Endothelial cell of umbilical vein (primary cell): ENCODE results near the gene NAV3. TPM values are rescaled to one million over a fixed set of nuclear protein-coding genes. Genes with fewer than 3 reads are reported as not detected.

ENCODE experiments used
- BruUV-seq: library from RNA; stranded (reverse); fragments of 400-500 nt; replicated peaks from 2 replicates; lab custom pipeline; 2021; lab: Mats Ljungman, UMichigan
- CTCF ChIA-PET: fragments of 300-600, 350-600 bp; sonication (Branson Sonifier 250); formaldehyde crosslinking; loops from one replicate; lab custom pipeline; 2021; ENCODE audit warnings: antibody characterized with exemption, inconsistent platforms; lab: Charles Lee
- POLR2A ChIA-PET: fragments of 300-600, 350-600 bp; sonication (Branson Sonifier 250); formaldehyde crosslinking; loops from one replicate; lab custom pipeline; 2021; ENCODE audit warnings: antibody characterized with exemption, inconsistent platforms; lab: Charles Lee
- DNase-seq: peaks from one replicate; pipeline ENCODE4 v3.0.0-alpha.2; 2011; ENCODE audit warnings: low read depth, low spot score
- FAIRE-seq: peaks from 2 replicates; lab custom pipeline; 2011; peaks lifted over from hg19 to GRCh38; lab: Jason Lieb, UNC
- H2AFZ ChIP-seq: 2 replicates; pipeline ENCODE4 v1.6.0; 2012; ENCODE audit warnings: low read depth, low read length, control low read depth, inconsistent platforms
- H3K27ac ChIP-seq: 2 replicates; pipeline ENCODE4 v1.5.1; 2011; ENCODE audit warnings: low read depth, mild to moderate bottlenecking, control low read depth, low read length, moderate library complexity; ENCODE audit not compliant: insufficient read depth
- H3K27me3 ChIP-seq, 2 experiments: 2 replicates each; pipeline versions ENCODE4 v1.6.0 to v1.6.1; 2011; ENCODE audit warnings: low read length in 2 of 2, mixed read lengths in 1 of 2; ENCODE audit not compliant: control insufficient read depth in 2 of 2, insufficient read depth in 2 of 2
- H3K36me3 ChIP-seq, 2 experiments: 2 replicates in 1 of 2; 3 replicates in 1 of 2; pipeline ENCODE4 v1.5.1; 2011; ENCODE audit warnings: low read length in 2 of 2, mild to moderate bottlenecking in 1 of 2, moderate library complexity in 1 of 2; ENCODE audit not compliant: control insufficient read depth in 2 of 2, insufficient read depth in 2 of 2; ENCODE audit errors: extremely low read depth in 1 of 2
- H3K4me1 ChIP-seq: 3 replicates; pipeline ENCODE4 v1.5.1; 2011; ENCODE audit warnings: mild to moderate bottlenecking, low read length; ENCODE audit not compliant: control insufficient read depth, insufficient read depth; ENCODE audit errors: extremely low read depth
- H3K4me2 ChIP-seq: 2 replicates; pipeline ENCODE4 v1.6.1; 2011; ENCODE audit warnings: low read length, control low read depth, mixed read lengths; ENCODE audit not compliant: insufficient read depth
- H3K4me3 ChIP-seq, 3 experiments: fragments of 200-600 bp in 1 of 3; sonication (generic), shearing (Covaris generic) in 1 of 3; replicated peaks in 1 of 3; 2 replicates each; pipeline ENCODE4 v1.5.1; 2011 to 2016; ENCODE audit warnings: control low read depth in 3 of 3, low read length in 3 of 3, mild to moderate bottlenecking in 2 of 3, inconsistent platforms in 1 of 3, low read depth in 1 of 3, moderate library complexity in 1 of 3; ENCODE audit not compliant: insufficient read depth in 1 of 3
- H3K79me2 ChIP-seq: 2 replicates; pipeline ENCODE4 v1.6.0; 2012; ENCODE audit warnings: low read length, inconsistent platforms; ENCODE audit not compliant: control insufficient read depth, insufficient read depth
- H3K9ac ChIP-seq: replicated peaks from 2 replicates; pipeline ENCODE3; 2011; ENCODE audit warnings: low read length, control low read depth; ENCODE audit not compliant: insufficient read depth; ENCODE audit errors: extremely low read depth
- H3K9me1 ChIP-seq: replicated peaks from 3 replicates; pipeline ENCODE4 v1.6.0; 2011; ENCODE audit warnings: mild to moderate bottlenecking, low read length; ENCODE audit not compliant: control insufficient read depth, insufficient read depth; ENCODE audit errors: extremely low read depth
- H3K9me3 ChIP-seq: replicated peaks from 2 replicates; pipeline ENCODE4 v1.5.1; 2012; ENCODE audit warnings: low read length, inconsistent platforms; ENCODE audit not compliant: control insufficient read depth, insufficient read depth
- H4K20me1 ChIP-seq: replicated peaks from 2 replicates; pipeline ENCODE3; 2011; ENCODE audit warnings: mild to moderate bottlenecking, low read length; ENCODE audit not compliant: control insufficient read depth, insufficient read depth; ENCODE audit errors: extremely low read depth
- EZH2 ChIP-seq: IDR thresholded peaks from 2 replicates; pipeline ENCODE4 v1.6.1; 2012; ENCODE audit warnings: borderline replicate concordance, low read depth, mild to moderate bottlenecking, moderate library complexity, low read length, inconsistent platforms; ENCODE audit not compliant: severe bottlenecking
- FOS ChIP-seq: IDR thresholded peaks from 2 replicates; pipeline ENCODE4 v1.6.1; 2011; ENCODE audit warnings: mild to moderate bottlenecking, low read length, moderate library complexity, borderline replicate concordance; ENCODE audit not compliant: insufficient read depth
- GATA2 ChIP-seq: IDR thresholded peaks from 2 replicates; pipeline ENCODE4 v1.7.0; 2011; ENCODE audit warnings: low read depth, mild to moderate bottlenecking, moderate library complexity, mixed read lengths, low read length; ENCODE audit not compliant: insufficient read length, insufficient read depth
- JUN ChIP-seq: IDR thresholded peaks from 2 replicates; pipeline ENCODE4 v1.6.1; 2011; ENCODE audit warnings: borderline replicate concordance, low read depth; ENCODE audit not compliant: insufficient read length, insufficient read depth
- MYC ChIP-seq: IDR thresholded peaks from one replicate; pipeline ENCODE4 v1.6.1; 2011; ENCODE audit warnings: mild to moderate bottlenecking, low read depth, low read length
- POLR2A ChIP-seq: IDR thresholded peaks from 2 replicates; pipeline ENCODE4 v1.6.1; 2012; ENCODE audit warnings: low read depth, mild to moderate bottlenecking, control low read depth, low read length
- POLR2AphosphoS5 ChIP-seq: IDR thresholded peaks from 2 replicates; pipeline ENCODE4 v1.6.1; 2012; ENCODE audit warnings: low read depth, mild to moderate bottlenecking, control low read depth, low read length, moderate library complexity; ENCODE audit not compliant: insufficient read depth
- dilution Hi-C: fragments of 300-500 bp; cut with MboI; formaldehyde crosslinking; loops from one replicate; pipeline ENCODE4 v1.15.0; 2019; ENCODE audit warnings: low sequenced_read_pairs; ENCODE audit not compliant: extremely low pct_ligation_motif_present
- intact Hi-C: fragments of 100-400 bp; cut with micrococcal nuclease; formaldehyde crosslinking; loops from one replicate; pipeline ENCODE4 v1.10.0; 2022
- polyA plus RNA-seq, 4 experiments: library from polyadenylated mRNA; depleted of rRNA in 3 of 4; stranded (reverse) in 3 of 4; unstranded in 1 of 4; fragments of >200 nt; gene quantifications; 2 replicates each; pipeline versions ENCODE4 v1.2.1 to v1.2.3, GENCODE V29; 2011 to 2012; ENCODE audit warnings: missing spikeins in 1 of 4
- total RNA-seq: library from RNA; stranded (reverse); gene quantifications from 2 replicates; pipeline ENCODE4 v1.2.3, GENCODE V29; 2021
- TF ChIP-seq, protein P1 (sequence below), 2 donors: IDR thresholded peaks; 1 replicate in 1 of 2; 2 replicates in 1 of 2; pipeline ENCODE4 v1.5.1; 2011; ENCODE audit warnings: low read length in 2 of 2, mild to moderate bottlenecking in 2 of 2, moderate library complexity in 2 of 2, control low read depth in 1 of 2, inconsistent platforms in 1 of 2, low read depth in 1 of 2; ENCODE audit not compliant: insufficient read depth in 1 of 2; ENCODE audit errors: extremely low read depth in 1 of 2
- TF ChIP-seq, protein P2 (sequence below): IDR thresholded peaks from 2 replicates; pipeline ENCODE4 v1.6.1; 2011; ENCODE audit not compliant: insufficient read depth, insufficient read length

NAV3 gene
- total and polyA plus RNA-seq, 2 donors (not counting 3 experiments of a cell fraction or from before 2014, with no cell fraction given), result 6.7 to 40.1 TPM

DNA sequence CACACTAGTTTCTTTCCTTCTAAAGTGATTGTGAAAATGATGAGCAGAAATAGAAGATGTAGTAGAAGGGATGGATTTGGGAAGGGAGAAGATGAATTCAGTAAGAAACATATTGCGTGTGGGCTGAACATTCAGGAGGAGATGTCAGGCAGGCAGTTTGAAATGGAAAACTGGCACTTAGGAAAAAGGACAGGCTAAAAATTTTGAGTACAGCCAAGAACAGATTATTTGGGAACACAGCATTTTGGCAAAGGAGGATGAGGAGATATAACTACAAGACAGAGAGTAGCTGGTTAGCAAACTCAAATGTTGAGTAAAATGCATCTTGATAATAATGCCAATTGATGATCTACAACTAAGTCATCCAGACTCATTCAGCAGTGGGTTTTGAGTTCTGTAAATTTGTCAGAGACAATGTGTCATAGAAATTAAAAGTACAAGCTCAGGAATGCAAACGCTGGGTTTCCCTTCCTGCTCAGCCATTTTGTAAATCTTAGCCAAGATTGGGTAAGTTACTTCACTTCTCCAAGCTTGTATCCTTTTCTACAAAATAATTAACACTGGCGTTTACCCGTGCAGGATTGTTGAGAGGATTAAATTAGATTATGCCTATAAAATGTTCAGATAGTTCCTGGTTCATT, 255.0 kb downstream of the NAV3 start:
- H3K27ac ChIP-seq, result no peak overlapping the region
- no TSS peak for BruUV-seq
- dilution Hi-C loops, result no loop called here
- TF ChIP-seq POLR2AphosphoS5 (no peak), MYC (no peak), GATA2 (no peak), JUN (no peak), EZH2 (no peak), FOS (no peak), POLR2A (no peak)
- TF ChIP-seq, protein P1, sequence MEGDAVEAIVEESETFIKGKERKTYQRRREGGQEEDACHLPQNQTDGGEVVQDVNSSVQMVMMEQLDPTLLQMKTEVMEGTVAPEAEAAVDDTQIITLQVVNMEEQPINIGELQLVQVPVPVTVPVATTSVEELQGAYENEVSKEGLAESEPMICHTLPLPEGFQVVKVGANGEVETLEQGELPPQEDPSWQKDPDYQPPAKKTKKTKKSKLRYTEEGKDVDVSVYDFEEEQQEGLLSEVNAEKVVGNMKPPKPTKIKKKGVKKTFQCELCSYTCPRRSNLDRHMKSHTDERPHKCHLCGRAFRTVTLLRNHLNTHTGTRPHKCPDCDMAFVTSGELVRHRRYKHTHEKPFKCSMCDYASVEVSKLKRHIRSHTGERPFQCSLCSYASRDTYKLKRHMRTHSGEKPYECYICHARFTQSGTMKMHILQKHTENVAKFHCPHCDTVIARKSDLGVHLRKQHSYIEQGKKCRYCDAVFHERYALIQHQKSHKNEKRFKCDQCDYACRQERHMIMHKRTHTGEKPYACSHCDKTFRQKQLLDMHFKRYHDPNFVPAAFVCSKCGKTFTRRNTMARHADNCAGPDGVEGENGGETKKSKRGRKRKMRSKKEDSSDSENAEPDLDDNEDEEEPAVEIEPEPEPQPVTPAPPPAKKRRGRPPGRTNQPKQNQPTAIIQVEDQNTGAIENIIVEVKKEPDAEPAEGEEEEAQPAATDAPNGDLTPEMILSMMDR (IDR thresholded peaks at IDR 0.05; ENCODE audit: extremely low read depth in 1 of 2, insufficient read depth in 1 of 2, low read depth in 1 of 2, low read length in 2 of 2), result no peak
- TF ChIP-seq, protein P2, sequence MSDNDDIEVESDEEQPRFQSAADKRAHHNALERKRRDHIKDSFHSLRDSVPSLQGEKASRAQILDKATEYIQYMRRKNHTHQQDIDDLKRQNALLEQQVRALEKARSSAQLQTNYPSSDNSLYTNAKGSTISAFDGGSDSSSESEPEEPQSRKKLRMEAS, result no peak
- DNase-seq, result no peak
- no peak overlapping the region for H3K9ac ChIP-seq
- H3K36me3 ChIP-seq, result no peaks in the 10 kb centered on the region
- POLR2A ChIA-PET, result no interaction called here
- FAIRE-seq, result no peak
- H3K4me2 ChIP-seq, result no peak overlapping the region
- H3K9me1 ChIP-seq, result no peaks in the 10 kb centered on the region
- H2AFZ ChIP-seq, result no peak overlapping the region
- peaks cover 5% of the 10 kb centered on the region for H3K4me1 ChIP-seq
- H3K79me2 ChIP-seq, result peaks cover 20% of the 10 kb centered on the region
- H4K20me1 ChIP-seq, result no peaks in the 10 kb centered on the region
- CTCF ChIA-PET, result interaction anchor here (0.8 to 2.3 kb wide), 4 partner anchors 9 to 37 kb away, joined by 3 to 9 read pairs (median 6); no protein-coding TSS in a partner anchor
- no peak overlapping the region for H3K4me3 ChIP-seq
- no peaks in the 10 kb centered on the region for H3K9me3 ChIP-seq
- intact Hi-C loops, result no loop called here
- no peaks in the 10 kb centered on the region for H3K27me3 ChIP-seq
